Mesothelial cell of epicardium (in vitro differentiated cells): Measurements from ENCODE around the gene TXNDC17. TPM values are rescaled to one million over a fixed set of nuclear protein-coding genes. Genes with fewer than 3 reads are reported as not detected.

Source experiments
- DNase-seq, 2 experiments: peaks; one replicate each; pipeline ENCODE4 v3.0.0; 2021; ENCODE audit warnings: low spot score in 2 of 2; ENCODE audit not compliant: unreplicated experiment in 2 of 2
- H3K27ac Mint-ChIP-seq: 2 replicates; pipeline ENCODE4 v1.8.0; 2021; ENCODE audit warnings: mixed read lengths
- H3K27me3 Mint-ChIP-seq: 2 replicates; pipeline ENCODE4 v1.8.0; 2021; ENCODE audit warnings: low read depth, mixed read lengths
- H3K36me3 Mint-ChIP-seq: 2 replicates; pipeline ENCODE4 v1.8.0; 2021; ENCODE audit warnings: mixed read lengths
- H3K4me1 Mint-ChIP-seq: 2 replicates; pipeline ENCODE4 v1.8.0; 2021; ENCODE audit warnings: mixed read lengths
- H3K4me3 Mint-ChIP-seq: 2 replicates; pipeline ENCODE4 v1.8.0; 2021; ENCODE audit warnings: mild to moderate bottlenecking, moderate library complexity, mixed read lengths
- H3K9me3 Mint-ChIP-seq: 2 replicates; pipeline ENCODE4 v1.8.0; 2021; ENCODE audit warnings: mixed read lengths
- CTCF ChIP-seq: fragments of 200-600 bp; sonication (generic); IDR thresholded peaks from one replicate; pipeline ENCODE4 v1.5.0; 2021; ENCODE audit warnings: antibody characterized with exemption; ENCODE audit not compliant: unreplicated experiment
- total RNA-seq: library from RNA; stranded (reverse); gene quantifications from 3 replicates; pipeline ENCODE4 v1.2.1, GENCODE V29; 2021

Gene TXNDC17
- total RNA-seq, 1 donor from 2014 or later = 52.4 TPM

- H3K4me1 Mint-ChIP-seq = no peaks in the 10 kb centered on the region
- H3K36me3 Mint-ChIP-seq = peaks cover 35% of the 10 kb centered on the region
- H3K27ac Mint-ChIP-seq = no peak overlapping the region
- no peak overlapping the region for H3K4me3 Mint-ChIP-seq
- H3K27me3 Mint-ChIP-seq = no peaks in the 10 kb centered on the region
- no peaks in the 10 kb centered on the region for H3K9me3 Mint-ChIP-seq
- TF ChIP-seq CTCF = no peak
- DNase-seq = no peak
Measured at GRCh38 chr17:6596941-6597340, 43.9 kb upstream of the TXNDC17 start.

- no peak overlapping the region for H3K4me3 Mint-ChIP-seq
- no peaks in the 10 kb centered on the region for H3K4me1 Mint-ChIP-seq
- H3K9me3 Mint-ChIP-seq = no peaks in the 10 kb centered on the region
Measured at GRCh38 chr17:6597727-6598126, 43.1 kb upstream of the TXNDC17 start.

GRCh38 chr17:6599364-6599763 is 41.5 kb upstream of the TXNDC17 start:
- Mint-ChIP-seq H3K27ac (no peak overlapping the region), H3K27me3 (no peaks in the 10 kb centered on the region), H3K36me3 (peaks cover 22% of the 10 kb centered on the region), H3K4me1 (no peaks in the 10 kb centered on the region), H3K9me3 (no peaks in the 10 kb centered on the region), H3K4me3 (no peak overlapping the region)
- DNase-seq = no peak
- no peak for TF ChIP-seq CTCF

More at GRCh38 chr17:6597727-6598126, 43.1 kb upstream of the TXNDC17 start:
- no peaks in the 10 kb centered on the region for H3K27me3 Mint-ChIP-seq
- H3K36me3 Mint-ChIP-seq = peaks cover 28% of the 10 kb centered on the region
- no peak overlapping the region for H3K27ac Mint-ChIP-seq
- no peak for TF ChIP-seq CTCF
- DNase-seq = no peak

- no peaks in the 10 kb centered on the region for H3K27me3 Mint-ChIP-seq
- H3K4me1 Mint-ChIP-seq = no peaks in the 10 kb centered on the region
- no peak for TF ChIP-seq CTCF
- no peak overlapping the region for H3K27ac Mint-ChIP-seq
- H3K36me3 Mint-ChIP-seq = peaks cover 26% of the 10 kb centered on the region
- no peak overlapping the region for H3K4me3 Mint-ChIP-seq
- no peaks in the 10 kb centered on the region for H3K9me3 Mint-ChIP-seq
- no peak for DNase-seq
Measured at GRCh38 chr17:6602141-6602540, 38.7 kb upstream of the TXNDC17 start.

- no peaks in the 10 kb centered on the region for H3K9me3 Mint-ChIP-seq
- TF ChIP-seq CTCF = no peak
- no peak for DNase-seq
- H3K4me1 Mint-ChIP-seq = no peaks in the 10 kb centered on the region
- no peaks in the 10 kb centered on the region for H3K27me3 Mint-ChIP-seq
- H3K36me3 Mint-ChIP-seq = peaks cover 23% of the 10 kb centered on the region
- H3K4me3 Mint-ChIP-seq = no peak overlapping the region
- peak overlapping the region; percentile 2 for H3K27ac Mint-ChIP-seq
Measured at GRCh38 chr17:6603744-6604325, 37.0 kb upstream of the TXNDC17 start.

GRCh38 chr17:6605142-6605541 is 35.7 kb upstream of the TXNDC17 start:
- no peaks in the 10 kb centered on the region for H3K9me3 Mint-ChIP-seq
- no peak overlapping the region for H3K4me3 Mint-ChIP-seq
- no peak for DNase-seq
- no peak overlapping the region for H3K27ac Mint-ChIP-seq
- no peaks in the 10 kb centered on the region for H3K4me1 Mint-ChIP-seq
- peaks cover 27% of the 10 kb centered on the region for H3K36me3 Mint-ChIP-seq
- H3K27me3 Mint-ChIP-seq = no peaks in the 10 kb centered on the region
- TF ChIP-seq CTCF = no peak
